GM12873 (cell line): ENCODE measurements around the gene PATJ.

Source experiments
- TF ChIP-seq, protein P1 (sequence below): IDR thresholded peaks from 2 replicates; pipeline ENCODE4 v1.5.1; 2012; ENCODE audit warnings: low read depth, mild to moderate bottlenecking, moderate library complexity, low read length, control low read depth; ENCODE audit not compliant: insufficient read depth; ENCODE audit errors: missing control alignments

PATJ gene

GRCh38 chr1:62224182-62224581 is 481.9 kb downstream of the PATJ start:
- TF ChIP-seq, protein P1, sequence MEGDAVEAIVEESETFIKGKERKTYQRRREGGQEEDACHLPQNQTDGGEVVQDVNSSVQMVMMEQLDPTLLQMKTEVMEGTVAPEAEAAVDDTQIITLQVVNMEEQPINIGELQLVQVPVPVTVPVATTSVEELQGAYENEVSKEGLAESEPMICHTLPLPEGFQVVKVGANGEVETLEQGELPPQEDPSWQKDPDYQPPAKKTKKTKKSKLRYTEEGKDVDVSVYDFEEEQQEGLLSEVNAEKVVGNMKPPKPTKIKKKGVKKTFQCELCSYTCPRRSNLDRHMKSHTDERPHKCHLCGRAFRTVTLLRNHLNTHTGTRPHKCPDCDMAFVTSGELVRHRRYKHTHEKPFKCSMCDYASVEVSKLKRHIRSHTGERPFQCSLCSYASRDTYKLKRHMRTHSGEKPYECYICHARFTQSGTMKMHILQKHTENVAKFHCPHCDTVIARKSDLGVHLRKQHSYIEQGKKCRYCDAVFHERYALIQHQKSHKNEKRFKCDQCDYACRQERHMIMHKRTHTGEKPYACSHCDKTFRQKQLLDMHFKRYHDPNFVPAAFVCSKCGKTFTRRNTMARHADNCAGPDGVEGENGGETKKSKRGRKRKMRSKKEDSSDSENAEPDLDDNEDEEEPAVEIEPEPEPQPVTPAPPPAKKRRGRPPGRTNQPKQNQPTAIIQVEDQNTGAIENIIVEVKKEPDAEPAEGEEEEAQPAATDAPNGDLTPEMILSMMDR = no peak

DNA sequence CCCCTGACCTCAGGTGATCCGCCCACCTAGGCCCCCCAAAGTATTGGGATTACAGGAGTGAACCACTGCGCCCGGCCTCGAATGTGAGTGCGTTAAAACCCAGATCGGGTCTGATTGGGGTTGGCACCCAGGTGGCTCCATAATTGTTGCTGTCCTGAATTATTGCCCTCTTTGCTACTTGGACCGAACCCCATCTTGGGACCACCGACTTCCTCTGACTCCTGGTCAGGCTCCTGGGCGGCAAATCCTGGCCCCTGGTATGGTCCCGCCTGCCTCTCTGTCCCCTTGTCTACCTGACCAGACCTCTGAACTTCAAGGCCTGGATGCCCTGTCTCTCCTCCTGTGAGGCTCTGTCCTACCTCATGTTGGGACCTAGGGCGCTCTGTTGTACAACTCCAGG is 485.2 kb downstream of the PATJ start:
- TF ChIP-seq, protein P1 = no peak
